NCI-H146 treated with DMSO at 0.1 percent for 48 hours (cell line): ENCODE measurements around the gene MPPED1.
A peak's percentile ranks its signal among the peaks of the same experiment; 100 is the strongest.

Source experiments
- DNase-seq: peaks from one replicate; lab custom pipeline; 2025; ENCODE audit not compliant: unreplicated experiment; lab: John Stamatoyannopoulos, UW

The MPPED1 gene, protein sequence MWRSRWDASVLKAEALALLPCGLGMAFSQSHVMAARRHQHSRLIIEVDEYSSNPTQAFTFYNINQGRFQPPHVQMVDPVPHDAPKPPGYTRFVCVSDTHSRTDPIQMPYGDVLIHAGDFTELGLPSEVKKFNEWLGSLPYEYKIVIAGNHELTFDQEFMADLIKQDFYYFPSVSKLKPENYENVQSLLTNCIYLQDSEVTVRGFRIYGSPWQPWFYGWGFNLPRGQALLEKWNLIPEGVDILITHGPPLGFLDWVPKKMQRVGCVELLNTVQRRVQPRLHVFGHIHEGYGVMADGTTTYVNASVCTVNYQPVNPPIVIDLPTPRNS

DNA sequence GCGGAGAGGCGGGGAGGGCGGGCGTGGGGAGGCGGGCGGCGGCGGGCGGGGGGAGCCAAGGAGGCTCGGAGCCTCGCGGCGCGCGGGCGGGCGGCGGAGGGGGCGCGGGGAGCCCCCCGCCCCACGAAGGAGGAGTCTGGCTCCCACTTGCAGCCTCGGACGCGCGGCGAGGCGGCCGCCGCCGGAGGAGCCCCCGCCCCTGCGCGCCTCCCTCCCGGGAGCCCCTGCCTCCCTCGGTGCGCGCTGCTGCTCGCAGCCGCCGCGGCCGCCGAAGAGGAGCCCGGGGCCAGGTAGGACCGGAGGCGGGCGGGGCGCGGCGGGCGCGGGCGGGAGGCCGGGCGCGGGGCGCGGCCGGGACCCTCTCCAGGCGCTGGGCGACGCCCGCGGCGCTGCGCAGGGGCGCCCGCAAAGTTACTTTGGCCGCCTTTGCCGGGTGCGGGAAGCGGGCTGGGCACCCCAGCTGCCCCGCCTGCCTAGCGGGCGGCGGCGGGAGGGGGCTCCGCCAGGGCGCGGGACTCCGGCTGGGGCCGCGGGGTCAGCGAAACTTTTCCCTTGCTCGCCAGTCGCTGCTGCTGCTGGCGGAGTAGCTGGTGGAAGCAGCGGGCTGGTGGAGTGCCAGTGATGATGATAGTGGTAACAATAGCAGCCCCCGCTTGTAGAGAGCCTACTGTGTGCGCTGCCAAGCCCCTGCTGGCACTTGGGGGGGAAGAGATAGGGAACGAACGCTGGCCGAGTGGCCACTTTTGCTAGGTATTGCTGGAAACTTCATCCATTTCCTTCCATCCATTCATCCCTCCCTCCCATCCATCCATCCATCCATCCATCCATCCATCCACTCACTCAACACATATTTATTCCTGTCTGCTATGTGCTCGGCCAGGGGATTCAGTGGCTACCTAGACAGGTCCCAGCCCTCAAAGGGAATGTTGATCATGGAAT, at the start of gene MPPED1:
MPPED1 (plus strand) TSS at position 146 of the 939 bp plus-strand sequence. CDS start 12,972 bp downstream, outside the sequence.
- no peak for DNase-seq

DNA sequence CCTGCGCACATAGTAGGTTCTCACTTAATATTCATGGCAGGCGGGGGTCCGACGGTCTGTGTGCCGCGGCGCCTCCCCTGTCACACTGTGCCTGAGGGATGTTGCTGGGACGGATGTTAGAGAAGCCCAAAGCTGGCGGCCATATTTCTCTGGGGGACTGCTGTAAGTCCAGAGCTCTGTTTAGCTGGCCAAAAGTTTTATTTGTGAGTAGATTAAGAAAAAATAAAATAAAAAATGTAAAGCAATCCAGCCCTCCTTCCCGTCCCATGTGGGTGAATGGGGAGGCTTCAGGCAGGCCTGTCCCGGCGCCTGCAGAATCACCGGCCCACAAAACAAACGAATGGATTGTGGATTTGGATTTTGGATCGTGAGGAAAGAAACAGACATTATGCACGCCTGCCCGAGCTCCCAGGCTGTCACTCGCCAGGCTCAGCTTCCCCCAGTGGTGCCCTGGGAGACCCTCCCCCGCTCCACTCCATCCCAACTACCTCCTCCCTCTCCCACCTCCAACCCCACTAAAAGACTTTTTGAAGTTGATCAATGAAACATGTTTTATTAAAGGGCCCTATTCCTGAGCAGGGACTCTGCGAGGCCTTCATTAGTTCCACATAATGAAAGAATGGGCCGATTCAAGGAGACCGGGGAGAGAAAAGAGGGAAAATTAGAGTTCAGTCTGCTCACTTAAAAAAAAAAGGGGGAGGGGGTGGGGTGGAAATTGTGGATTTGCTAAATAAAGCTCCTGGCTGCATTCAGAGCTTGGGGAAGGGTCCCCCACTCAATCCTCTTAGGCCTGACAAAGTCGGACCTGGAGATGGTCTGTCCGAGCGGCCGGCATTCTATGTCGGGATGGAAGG, 48.3 kb upstream of the MPPED1 start:
- DNase-seq: no peak

DNA sequence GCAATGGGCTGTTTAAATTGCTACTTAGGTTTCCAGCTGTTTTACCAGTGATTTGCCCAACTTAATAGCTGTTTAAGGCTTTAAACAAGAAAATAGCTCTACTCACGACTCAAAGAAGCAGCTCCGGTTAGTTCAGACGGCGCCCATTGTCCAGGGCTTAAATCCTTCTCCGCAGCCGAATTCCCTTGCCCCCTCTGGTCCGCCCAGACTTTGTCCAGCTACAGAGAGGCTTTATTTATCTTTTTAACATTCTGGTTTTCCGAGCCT, 47.7 kb upstream of the MPPED1 start:
- DNase-seq: no peak

DNA sequence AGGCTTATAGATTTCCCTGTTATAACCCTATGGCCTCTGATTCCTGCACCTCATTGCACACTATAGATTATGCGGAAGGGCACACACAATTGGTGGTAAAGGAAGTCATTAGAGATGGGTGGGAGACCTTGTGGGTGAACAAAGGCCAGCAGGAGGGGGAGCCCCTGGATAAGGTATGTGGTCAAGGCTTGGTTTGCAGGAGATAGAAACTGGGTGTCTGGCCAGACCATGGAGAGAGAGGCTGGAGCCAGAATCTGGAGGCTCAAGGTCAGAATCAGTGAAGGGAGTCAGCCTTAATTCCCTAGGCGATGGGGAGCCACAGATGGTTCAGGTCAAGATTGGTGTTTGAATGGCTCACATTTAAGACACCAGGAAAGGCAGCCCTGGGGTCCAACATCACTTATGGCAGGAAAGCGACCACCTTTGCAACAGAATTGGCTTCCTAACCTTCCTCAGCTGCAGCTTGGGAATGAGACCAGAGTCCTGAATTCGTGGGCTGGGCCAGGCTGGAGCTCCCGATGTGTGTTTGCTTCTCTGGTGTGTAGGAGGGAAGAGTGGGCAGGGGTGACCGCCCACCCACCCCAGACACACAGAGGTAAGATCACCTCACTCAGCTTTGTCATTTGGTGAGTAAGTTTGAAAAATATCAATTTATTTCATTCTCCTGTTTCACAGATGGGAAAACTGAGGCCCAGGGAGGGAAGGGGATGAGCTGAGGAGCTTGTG, 45.9 kb upstream of the MPPED1 start:
- no peak for DNase-seq

DNA sequence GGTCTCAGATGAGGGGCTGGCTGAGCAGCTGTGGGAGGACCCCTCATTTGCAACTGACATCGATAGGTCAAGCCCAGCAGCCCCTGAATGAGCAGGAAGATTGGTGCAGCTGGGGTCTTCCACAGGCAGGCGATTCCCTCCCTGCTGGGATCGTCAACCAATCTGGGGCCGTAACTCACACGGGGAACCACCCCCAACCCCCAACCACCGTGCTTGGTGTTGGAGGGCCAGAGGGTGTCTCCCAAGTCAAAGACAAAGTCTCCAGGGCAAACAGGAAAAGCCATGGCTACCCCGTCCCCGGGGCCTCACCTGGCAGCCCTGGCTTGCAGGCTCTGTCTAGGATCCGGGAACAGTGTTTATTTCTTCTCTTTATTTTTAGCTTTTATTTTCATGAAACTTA, 41.8 kb upstream of the MPPED1 start:
- DNase-seq: no peak

DNA sequence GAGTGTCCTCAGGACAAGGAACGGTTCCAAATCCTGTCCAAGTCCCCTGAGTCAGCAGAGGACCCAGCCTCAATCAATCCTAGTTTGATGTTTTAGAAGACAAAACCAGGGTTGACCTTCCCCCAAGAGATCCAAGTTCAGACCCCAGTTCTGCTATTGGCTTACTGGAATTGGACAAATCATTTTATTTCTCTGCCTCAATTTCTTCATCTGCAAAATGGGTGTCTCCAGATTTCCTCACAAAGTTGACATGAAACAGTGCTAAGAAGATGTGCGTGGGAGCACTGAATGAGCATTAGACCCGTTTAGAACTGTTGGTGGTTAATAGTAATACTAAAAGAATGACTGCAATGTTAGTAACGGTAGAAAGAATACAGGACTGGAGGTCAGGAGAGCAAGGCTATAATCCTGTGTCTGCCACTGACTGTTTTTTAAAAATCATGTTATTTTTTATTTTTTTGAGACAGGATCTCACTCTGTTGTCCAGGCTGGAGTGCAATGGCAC, 35.8 kb upstream of the MPPED1 start:
- no peak for DNase-seq

DNA sequence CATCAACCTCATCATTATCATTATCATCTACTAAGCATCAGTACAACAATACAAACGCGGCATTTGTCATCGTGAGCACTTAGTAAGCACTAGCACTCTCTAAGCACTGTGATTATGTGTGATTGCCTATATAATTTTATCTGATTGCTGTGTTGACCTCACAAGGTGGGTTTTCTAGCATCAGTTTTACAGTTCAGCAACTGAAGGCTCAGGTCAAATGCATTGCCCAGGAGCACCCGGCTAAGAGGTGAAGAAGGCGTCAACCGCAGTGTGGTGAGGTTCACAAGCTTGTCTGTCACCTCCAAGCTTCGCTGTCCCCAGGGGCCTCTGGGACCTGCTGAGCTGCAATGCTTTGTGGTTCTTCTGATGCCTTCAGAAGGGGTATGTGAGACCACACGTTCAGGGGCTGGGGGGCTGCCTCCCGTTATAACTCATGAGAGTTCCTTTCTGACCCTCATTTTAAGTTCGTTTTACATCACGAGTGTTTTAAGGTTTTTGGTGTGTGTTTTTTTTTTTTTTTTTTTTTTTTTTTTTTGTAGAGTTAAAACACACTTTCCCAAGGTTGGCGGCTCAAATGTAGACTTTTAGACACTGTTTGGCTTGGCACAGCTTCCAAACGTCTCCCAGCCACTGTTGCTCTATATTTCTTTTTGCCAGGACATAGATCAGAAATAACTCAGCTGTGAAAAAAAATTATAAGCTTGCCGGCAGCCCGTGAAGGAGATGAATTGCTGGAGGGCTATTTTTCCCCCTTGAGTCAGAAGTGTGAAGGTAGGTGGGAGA, 34.9 kb upstream of the MPPED1 start:
- DNase-seq: no peak

DNA sequence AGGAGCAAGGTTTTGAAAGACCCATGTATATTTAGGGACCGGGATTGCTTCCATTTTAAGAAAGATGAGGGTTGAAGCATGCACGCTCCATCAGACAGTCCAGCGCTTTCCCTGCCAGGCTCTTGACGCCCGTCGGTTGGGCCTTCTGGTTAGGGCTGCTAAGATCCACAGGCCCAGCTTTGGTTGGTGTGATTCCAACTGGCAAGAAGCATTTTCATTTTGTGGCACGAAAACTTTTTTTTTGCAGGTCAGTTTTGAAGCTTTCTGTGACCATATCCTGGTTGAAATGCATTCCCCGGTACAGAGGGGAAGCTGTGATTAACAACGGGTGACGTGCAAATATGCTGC, 34.3 kb upstream of the MPPED1 start:
- no peak for DNase-seq

DNA sequence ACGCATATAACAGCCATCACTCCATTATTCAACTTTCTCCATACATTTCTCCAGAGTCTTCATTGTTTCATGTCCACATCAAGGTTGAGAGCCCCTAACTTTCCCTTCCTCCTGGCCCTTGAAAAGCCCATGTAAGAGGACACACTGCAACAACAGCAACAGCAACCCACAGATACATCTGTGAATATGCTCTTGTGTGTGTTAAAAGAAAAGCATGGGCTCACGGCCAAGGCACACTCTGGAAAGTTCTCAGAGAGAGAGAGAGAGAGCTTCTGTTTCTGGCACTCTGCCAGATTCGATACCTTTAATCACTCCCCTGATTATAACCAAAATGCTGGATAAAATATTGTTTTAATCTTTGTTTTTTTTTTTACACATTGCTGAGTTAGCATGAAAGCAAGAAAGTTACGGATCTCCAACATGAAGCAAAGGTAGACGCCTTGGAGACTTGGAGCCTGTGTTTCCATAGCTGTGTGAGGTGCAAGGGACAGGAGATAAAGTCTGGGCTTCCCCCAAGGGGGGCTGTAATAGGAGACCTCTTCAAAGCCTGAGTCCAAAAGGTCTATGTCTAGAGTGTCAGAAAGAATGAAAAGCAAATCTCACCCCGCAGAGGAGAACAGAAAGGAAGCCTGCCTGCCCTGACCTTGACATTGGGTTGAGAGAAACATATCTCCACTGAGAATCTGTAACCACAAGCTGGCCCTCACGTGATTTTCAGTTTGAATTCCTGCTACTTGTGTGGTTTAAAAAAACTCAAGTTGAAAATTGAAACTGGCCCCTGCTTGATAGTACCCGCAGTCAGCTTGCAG, 33.7 kb upstream of the MPPED1 start:
- no peak for DNase-seq

DNA sequence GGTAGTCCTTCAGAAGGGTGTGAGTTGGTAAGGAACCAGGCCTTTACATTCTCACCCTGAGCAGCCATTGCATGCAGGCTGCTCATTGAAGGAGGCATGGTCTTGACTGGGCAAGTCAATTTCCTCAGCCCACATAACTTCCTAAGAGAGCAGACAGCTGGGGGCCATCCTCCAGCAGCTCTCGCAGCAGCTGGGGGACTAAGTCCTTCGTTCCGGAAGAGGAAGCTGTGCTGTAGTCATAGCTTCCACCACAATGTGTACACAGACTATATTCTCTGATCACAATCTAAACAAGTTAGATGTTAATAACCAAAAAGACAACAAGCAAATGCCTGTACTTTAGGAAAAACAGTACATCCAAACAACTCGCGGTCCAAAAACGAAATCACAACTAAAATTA, 30.1 kb upstream of the MPPED1 start:
- no peak for DNase-seq

DNA sequence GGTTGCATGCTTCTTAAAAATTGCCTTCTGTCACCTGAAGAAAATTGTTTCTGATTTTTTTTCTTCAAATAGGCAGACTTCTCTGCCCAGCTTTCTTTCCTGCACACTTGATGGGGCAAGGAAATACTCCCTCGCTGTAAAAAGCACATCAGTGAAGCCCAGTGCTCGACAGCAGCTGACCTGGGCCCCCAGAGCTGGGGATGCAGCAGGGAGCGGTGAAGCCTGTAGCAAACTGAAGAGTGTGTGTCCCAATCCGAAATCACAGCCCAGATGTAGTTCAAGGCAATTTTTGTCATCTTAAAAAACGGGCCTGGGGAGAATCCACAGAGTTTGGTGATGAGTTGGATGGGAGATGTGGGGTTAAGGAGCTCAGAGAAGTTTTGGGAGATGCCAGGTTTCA, 27.0 kb upstream of the MPPED1 start:
- DNase-seq: no peak

DNA sequence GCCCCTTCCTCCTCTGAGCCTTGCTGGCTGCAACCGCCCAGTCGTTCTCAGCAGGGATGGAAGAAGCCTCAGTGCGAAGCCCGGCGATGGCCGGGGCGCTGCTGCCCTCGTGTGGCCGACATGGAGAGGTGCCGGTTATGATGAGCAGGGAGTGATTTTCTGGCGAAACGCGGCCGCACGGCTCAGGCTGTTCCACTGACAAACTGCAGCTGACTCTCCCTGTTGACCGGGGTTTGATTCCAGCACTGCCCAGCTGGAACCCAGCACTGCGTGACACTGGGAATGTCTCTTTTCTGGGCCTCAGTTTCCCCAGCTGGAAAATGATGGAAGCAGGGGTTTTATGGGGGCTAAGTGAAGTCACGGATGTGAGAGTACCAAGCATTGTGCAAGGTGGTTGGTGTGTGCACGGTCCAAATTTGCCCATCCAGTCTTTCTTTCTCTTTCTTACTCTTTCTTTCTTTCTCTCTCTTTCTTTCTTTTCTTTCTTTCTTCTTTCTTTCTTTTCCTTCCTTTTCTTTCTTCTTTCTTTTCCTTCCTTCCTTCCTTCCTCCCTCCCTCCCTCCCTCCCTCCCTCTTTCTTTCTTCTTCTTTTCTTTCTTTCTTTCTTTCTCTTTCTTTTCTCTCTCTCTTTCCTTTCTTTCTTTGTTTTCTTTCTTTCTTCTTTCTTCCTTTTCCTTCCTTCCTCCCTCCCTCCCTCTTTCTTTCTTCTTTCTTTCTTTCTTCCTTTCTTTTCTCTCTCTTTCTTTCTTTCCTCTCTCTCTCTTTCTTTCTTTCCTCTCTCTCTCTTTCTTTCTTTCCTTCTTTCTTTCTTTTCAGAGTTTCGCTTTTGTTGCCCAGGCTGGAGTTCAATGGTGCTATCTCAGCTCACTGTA, 25.8 kb upstream of the MPPED1 start:
- peak; percentile 50 for DNase-seq

DNA sequence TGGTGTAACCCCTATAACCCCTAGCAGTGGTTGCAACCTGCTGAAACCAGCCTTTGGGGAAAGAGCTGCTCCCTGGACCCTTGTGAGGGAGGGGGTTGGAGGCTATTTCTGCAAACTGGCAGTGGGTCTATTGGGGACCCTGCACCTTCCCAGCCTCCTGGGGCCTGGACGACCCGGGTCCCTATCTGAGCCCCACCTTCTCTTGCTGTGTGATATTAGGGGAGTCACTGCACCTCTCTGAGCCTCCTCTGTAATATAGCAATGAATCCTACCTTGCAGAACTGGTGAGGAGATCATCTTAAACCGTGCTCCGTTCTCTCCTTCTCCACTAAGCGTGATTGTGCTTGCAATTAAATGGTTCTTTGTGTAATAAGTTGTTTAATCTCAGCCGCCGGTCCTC, 24.0 kb upstream of the MPPED1 start:
- DNase-seq: no peak

DNA sequence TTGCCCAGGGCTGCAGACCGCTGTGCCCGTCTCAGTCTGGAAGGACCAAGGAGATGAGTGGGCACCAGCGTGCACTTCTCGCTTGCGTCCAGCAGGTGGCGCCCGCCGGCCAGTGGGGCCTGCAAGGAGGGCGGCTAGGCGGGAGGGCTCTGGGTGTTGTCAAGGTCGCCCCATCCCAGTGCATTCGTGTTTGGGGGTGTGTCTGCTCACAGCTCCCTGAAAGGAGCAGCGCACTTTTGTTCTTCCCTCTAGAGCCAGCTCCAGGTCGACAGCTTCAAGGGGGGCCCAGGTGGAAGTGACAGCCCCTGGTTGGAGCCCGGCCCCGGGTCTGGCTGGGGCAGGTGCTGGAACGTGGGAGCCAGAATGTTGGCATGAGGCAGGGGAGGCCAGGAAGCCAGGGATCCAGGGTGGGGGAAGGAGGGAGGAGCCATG, 23.4 kb upstream of the MPPED1 start:
- peak; percentile 19 for DNase-seq

DNA sequence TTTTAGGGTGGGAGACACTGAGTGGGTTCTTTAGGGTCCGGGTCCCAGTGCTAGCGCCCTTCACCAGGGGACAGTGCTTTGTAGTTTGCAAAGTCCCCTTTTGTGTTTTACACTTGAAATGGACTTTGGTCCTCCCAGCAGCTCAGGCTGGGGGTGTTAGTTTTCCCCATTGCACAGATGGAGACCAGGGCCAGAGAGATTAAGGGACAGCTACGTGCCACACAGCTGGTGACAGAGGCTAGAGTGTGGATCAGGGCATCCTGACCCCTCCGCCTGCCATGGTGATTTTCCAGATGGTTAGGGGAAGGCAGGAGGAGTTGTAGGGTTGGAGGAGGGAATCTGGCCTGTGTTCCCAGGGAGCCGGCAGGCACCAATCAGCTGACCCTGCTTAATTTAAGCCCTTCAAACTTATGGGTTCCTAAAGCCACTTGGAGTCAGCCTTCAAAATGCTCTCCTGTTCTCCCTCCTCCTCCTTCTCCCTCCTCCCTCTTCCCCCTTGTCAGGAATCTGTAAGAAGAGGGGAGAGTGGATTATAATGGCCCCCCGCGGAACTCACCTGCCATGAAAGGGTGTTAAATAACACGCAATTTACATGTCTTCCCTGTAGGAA, 22.5 kb upstream of the MPPED1 start:
- DNase-seq: no peak

DNA sequence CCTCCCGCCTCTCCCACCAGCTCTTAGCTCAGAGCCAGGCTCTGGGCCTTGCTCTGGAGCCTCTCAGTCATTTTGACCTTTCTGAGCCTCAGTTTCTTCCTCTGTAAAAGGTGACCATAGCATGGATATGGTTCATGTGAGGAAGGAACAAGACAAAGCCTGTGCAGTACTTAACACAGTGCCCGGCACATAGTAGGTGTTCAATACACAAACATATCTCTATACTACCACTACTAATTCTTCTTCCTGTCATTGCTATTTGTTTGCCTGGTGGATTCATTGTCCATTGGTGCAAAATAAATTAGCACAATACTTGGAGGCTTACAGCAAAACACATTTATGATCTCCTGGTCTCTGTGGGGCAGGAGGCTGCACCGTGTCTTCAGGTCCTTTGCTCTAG, 21.6 kb upstream of the MPPED1 start:
- DNase-seq: no peak

DNA sequence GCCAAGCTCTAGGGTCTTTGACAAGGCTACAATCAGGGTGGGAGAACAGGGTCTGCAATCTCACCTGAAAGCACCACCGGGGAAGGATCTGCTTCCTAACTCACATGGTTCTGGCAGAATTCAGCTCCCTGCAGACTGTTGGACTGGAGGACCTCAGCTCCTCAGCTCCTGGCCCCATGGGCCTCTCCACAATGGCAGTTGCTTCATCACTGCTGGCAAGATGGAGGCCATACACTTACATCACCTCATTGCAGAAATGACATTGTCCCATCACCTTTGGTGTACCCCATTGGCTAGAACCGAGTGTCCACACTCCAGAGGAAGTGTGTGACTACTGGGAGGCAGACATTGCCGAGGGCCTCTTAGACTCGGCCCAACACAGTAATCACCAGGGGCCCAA, 20.9 kb upstream of the MPPED1 start:
- no peak for DNase-seq

DNA sequence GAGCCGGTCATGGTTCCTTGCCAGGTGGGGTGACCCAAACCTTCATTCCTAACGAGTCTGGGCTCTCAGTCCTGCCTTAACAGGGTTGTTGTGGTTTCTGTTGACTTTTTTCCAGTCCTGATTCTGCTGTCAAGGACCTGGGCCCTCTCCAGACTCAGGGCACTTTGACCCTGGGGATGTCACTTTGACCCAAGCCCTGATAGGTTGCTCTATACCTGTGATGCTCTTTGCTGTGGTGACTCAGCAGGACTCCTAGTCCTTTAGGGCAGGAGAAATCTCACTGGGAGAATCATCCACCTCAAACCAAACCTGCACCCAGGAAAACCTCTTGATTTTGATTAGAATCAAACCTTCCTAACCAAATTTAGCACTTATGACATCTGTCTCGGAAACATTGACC, 20.5 kb upstream of the MPPED1 start:
- DNase-seq: no peak
